HepG2 (cell line): ENCODE data around the gene TTLL10. TPM values are rescaled to one million over a fixed set of nuclear protein-coding genes. Genes with fewer than 3 reads are reported as not detected.

Experiments
- AHDC1 ChIP-seq: sonication (generic); formaldehyde crosslinking; IDR thresholded peaks from 2 replicates; pipeline ENCODE4 v1.5.1; 2020; ENCODE audit warnings: mild to moderate bottlenecking, missing genetic modification reagents, borderline replicate concordance
- CTCF ChIP-seq: sonication (generic); formaldehyde crosslinking; IDR thresholded peaks from 2 replicates; pipeline ENCODE4 v1.5.0; 2020; ENCODE audit warnings: mild to moderate bottlenecking, missing genetic modification reagents, moderate library complexity
- HDAC1 ChIP-seq: sonication (generic); formaldehyde crosslinking; IDR thresholded peaks from 2 replicates; pipeline ENCODE4 v1.5.1; 2020; ENCODE audit warnings: mild to moderate bottlenecking, missing genetic modification reagents
- HDAC6 ChIP-seq: fragments of 200-600 bp; sonication (generic); IDR thresholded peaks from 2 replicates; pipeline ENCODE4 v1.7.0; 2017; ENCODE audit warnings: mild to moderate bottlenecking, antibody characterized with exemption, low read length, low read depth
- SAFB2 ChIP-seq: sonication (generic); formaldehyde crosslinking; IDR thresholded peaks from 2 replicates; pipeline ENCODE4 v1.5.1; 2020; ENCODE audit warnings: missing genetic modification reagents, low read depth, mild to moderate bottlenecking, borderline replicate concordance
- SNAPC2 ChIP-seq: sonication (generic); formaldehyde crosslinking; IDR thresholded peaks from 2 replicates; pipeline ENCODE4 v1.8.1; 2022; ENCODE audit warnings: mild to moderate bottlenecking, missing genetic modification reagents
- ZBTB38 ChIP-seq: sonication (generic); formaldehyde crosslinking; IDR thresholded peaks from 2 replicates; pipeline ENCODE4 v1.5.1; 2020; ENCODE audit warnings: mild to moderate bottlenecking, missing genetic modification reagents
- ZBTB49 ChIP-seq: sonication (generic); formaldehyde crosslinking; IDR thresholded peaks from 2 replicates; pipeline ENCODE4 v1.4.0; 2020; ENCODE audit warnings: missing genetic modification reagents, borderline replicate concordance
- ZNF644 ChIP-seq: IDR thresholded peaks from 2 replicates; pipeline ENCODE4 v1.6.1; 2016; ENCODE audit warnings: low read depth
- polyA plus RNA-seq, 8 experiments: library from polyadenylated mRNA; depleted of rRNA in 3 of 8; stranded (reverse) in 7 of 8; unstranded in 1 of 8; fragments of >200 nt; fragmentation: Illumina TruSeq in 4 of 8; extraction: Trizol in 4 of 8; gene quantifications; 2 replicates each; pipeline versions ENCODE4 v1.2.1 to v1.2.3, GENCODE V29; 2011 to 2016; ENCODE audit warnings: low read depth in 4 of 8, missing spikeins in 1 of 8, mixed read lengths in 1 of 8; ENCODE audit not compliant: insufficient read depth in 1 of 8
- total RNA-seq, 5 experiments: library from RNA; depleted of rRNA; stranded (reverse); fragments of >200 nt; fragmentation: Illumina TruSeq; extraction: Trizol; gene quantifications; 2 replicates each; pipeline ENCODE4 v1.2.3, GENCODE V29; 2016; ENCODE audit warnings: low read depth in 1 of 5
- TF ChIP-seq, protein P1 (sequence below): sonication (generic); formaldehyde crosslinking; IDR thresholded peaks from 2 replicates; pipeline ENCODE4 v1.8.1; 2023; ENCODE audit warnings: mild to moderate bottlenecking, missing genetic modification reagents
- TF ChIP-seq, protein P2 (sequence below): sonication (generic); formaldehyde crosslinking; IDR thresholded peaks from 2 replicates; pipeline ENCODE4 v1.8.0; 2022; ENCODE audit warnings: missing genetic modification reagents, mild to moderate bottlenecking, moderate library complexity, borderline replicate concordance

The TTLL10 gene
- total and polyA plus RNA-seq, 2 of the 13 experiments (the other 11 are each of a cell fraction or from before 2014, with no cell fraction given), result not detected

- TF ChIP-seq ZBTB49 (CRISPR knock-in tag) (no peak), CTCF (CRISPR knock-in tag) (peak; percentile 45; the same call in 1 of the 2 replicates), SAFB2 (CRISPR knock-in tag) (peak; percentile 91), ZNF644 (CRISPR knock-in tag) (no peak), AHDC1 (CRISPR knock-in tag) (peak; percentile 63; the same call in 1 of the 2 replicates), HDAC1 (peak; percentile 61), SNAPC2 (CRISPR knock-in tag) (no peak), HDAC6 (no peak), ZBTB38 (CRISPR knock-in tag) (peak; percentile 73)
- TF ChIP-seq, protein P1, sequence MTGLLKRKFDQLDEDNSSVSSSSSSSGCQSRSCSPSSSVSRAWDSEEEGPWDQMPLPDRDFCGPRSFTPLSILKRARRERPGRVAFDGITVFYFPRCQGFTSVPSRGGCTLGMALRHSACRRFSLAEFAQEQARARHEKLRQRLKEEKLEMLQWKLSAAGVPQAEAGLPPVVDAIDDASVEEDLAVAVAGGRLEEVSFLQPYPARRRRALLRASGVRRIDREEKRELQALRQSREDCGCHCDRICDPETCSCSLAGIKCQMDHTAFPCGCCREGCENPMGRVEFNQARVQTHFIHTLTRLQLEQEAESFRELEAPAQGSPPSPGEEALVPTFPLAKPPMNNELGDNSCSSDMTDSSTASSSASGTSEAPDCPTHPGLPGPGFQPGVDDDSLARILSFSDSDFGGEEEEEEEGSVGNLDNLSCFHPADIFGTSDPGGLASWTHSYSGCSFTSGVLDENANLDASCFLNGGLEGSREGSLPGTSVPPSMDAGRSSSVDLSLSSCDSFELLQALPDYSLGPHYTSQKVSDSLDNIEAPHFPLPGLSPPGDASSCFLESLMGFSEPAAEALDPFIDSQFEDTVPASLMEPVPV, result peak; percentile 69; the same call in 1 of the 2 replicates
- TF ChIP-seq, protein P2, sequence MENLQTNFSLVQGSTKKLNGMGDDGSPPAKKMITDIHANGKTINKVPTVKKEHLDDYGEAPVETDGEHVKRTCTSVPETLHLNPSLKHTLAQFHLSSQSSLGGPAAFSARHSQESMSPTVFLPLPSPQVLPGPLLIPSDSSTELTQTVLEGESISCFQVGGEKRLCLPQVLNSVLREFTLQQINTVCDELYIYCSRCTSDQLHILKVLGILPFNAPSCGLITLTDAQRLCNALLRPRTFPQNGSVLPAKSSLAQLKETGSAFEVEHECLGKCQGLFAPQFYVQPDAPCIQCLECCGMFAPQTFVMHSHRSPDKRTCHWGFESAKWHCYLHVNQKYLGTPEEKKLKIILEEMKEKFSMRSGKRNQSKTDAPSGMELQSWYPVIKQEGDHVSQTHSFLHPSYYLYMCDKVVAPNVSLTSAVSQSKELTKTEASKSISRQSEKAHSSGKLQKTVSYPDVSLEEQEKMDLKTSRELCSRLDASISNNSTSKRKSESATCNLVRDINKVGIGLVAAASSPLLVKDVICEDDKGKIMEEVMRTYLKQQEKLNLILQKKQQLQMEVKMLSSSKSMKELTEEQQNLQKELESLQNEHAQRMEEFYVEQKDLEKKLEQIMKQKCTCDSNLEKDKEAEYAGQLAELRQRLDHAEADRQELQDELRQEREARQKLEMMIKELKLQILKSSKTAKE (CRISPR knock-in tag), result peak; percentile 86
These were observed 64.4 kb downstream of the TTLL10 start (continued) for GRCh38 chr1:1237874-1238701.
